ENCODE data around the gene JUND. TPM values are rescaled to one million over a fixed set of nuclear protein-coding genes. Genes with fewer than 3 reads are reported as not detected.
"Not testable (repeated sequence)": the region's sequence is repeated elsewhere in the genome, so short reads cannot be mapped to it uniquely, and the experiment has no call there.

JUND gene
- total RNA-seq: 100 to 1,000 TPM; 300 to 327 TPM
- polyA plus RNA-seq: 174 TPM

GRCh38 chr19:18281082-18282020 is at the start of gene JUND:
Gene JUND (minus strand): TSS chr19:18281622. CDS start chr19:18281484, 138 bp downstream.
- Mint-ChIP-seq H3K27me3 (peaks cover 0 to 42% of the 10 kb centered on the region in 2 donors), H3K9me3 (peaks cover 0 to 11% (median 7%) of the 10 kb centered on the region in 5 donors), H3K36me3 (peaks cover 7 to 35% (median 7%) of the 10 kb centered on the region in 3 donors), H3K4me3 (peak within 1 kb of the TSS; percentile 89 to 98 (median 98)), H3K4me1 (peaks cover 38 to 56% (median 49%) of the 10 kb centered on the region in 3 donors), H3K27ac (peak within 1 kb of the TSS; percentile 95 to 99 (median 98))
- Histone ChIP-seq H3K4me1 (ENCODE audit: insufficient read depth, low read length) (peaks cover 41% of the 10 kb centered on the region), H3K36me3 (ENCODE audit: insufficient read depth, low read length) (peaks cover 14% of the 10 kb centered on the region), H3K4me3 (ENCODE audit: low read length) (peak within 1 kb of the TSS; percentile 98), H3K27ac (ENCODE audit: low read depth, low read length) (peak within 1 kb of the TSS; percentile 100), H3K9me3 (ENCODE audit: low read length) (no peaks in the 10 kb centered on the region), H3K27me3 (ENCODE audit: insufficient read depth, low read length, poor library complexity, severe bottlenecking) (no peaks in the 10 kb centered on the region)
- CTCF ChIA-PET: interaction anchor here (1.0 to 15.5 kb wide), 14 partner anchors 8 to 137 kb away, joined by 3 to 436 read pairs (median 20); partner anchors contain the start of genes LSM4, MPV17L2, PGPEP1 and SSBP4
- POLR2A ChIA-PET: interaction anchor here (0.5 to 6.5 kb wide), 35 partner anchors 10 to 973 kb away, joined by 3 to 283 read pairs (median 6); partner anchors contain the start of genes COPE, DDX49, ELL and KXD1
- peak; percentile 97 to 99 (median 99) for DNase-seq

GRCh38 chr19:18330868-18331267 is 49.4 kb upstream of the JUND start:
- no peaks in the 10 kb centered on the region for H3K9me3 Mint-ChIP-seq
- ChIA-PET CTCF (interaction anchor here (1.6 to 18.4 kb wide), 3 partner anchors 55 to 139 kb away, joined by 4 to 436 read pairs (median 15); partner anchors contain the start of genes IQCN and JUND), POLR2A (interaction anchor here (0.5 to 7.4 kb wide), 3 partner anchors 51 to 227 kb away, joined by 3 to 118 read pairs (median 4); partner anchors contain the start of gene JUND)
- H3K27ac Mint-ChIP-seq: no peak overlapping the region
- H3K4me3 ChIP-seq (ENCODE audit: low read length): no peak overlapping the region
- no peaks in the 10 kb centered on the region for H3K36me3 ChIP-seq (ENCODE audit: insufficient read depth, low read length)
- no peak for DNase-seq
- no peaks in the 10 kb centered on the region for H3K27me3 ChIP-seq (ENCODE audit: insufficient read depth, low read length, poor library complexity, severe bottlenecking)
- H3K4me1 ChIP-seq (ENCODE audit: insufficient read depth, low read length): peaks cover 10% of the 10 kb centered on the region
- peaks cover 0 to 3% of the 10 kb centered on the region in 2 donors for H3K27me3 Mint-ChIP-seq
- no peak overlapping the region for H3K27ac ChIP-seq (ENCODE audit: low read depth, low read length)
- H3K36me3 Mint-ChIP-seq: no peaks in the 10 kb centered on the region
- H3K4me3 Mint-ChIP-seq: no peak overlapping the region
- no peaks in the 10 kb centered on the region for H3K9me3 ChIP-seq (ENCODE audit: low read length)
- peaks cover 10 to 13% (median 11%) of the 10 kb centered on the region in 3 donors for H3K4me1 Mint-ChIP-seq

- H3K9me3 Mint-ChIP-seq: no peaks in the 10 kb centered on the region
- H3K4me3 Mint-ChIP-seq: peak overlapping the region in 3 of 7 donors; percentile 60 to 71 (median 69)
- H3K36me3 Mint-ChIP-seq: no peaks in the 10 kb centered on the region
- no peak for DNase-seq
- Histone ChIP-seq H3K36me3 (ENCODE audit: insufficient read depth, low read length) (no peaks in the 10 kb centered on the region), H3K27me3 (ENCODE audit: insufficient read depth, low read length, poor library complexity, severe bottlenecking) (no peaks in the 10 kb centered on the region), H3K9me3 (ENCODE audit: low read length) (no peaks in the 10 kb centered on the region), H3K4me1 (ENCODE audit: insufficient read depth, low read length) (peaks cover 11% of the 10 kb centered on the region), H3K27ac (ENCODE audit: low read depth, low read length) (peak overlapping the region; percentile 1), H3K4me3 (ENCODE audit: low read length) (no peak overlapping the region)
- H3K27me3 Mint-ChIP-seq: peaks cover 0 to 3% of the 10 kb centered on the region in 2 donors
- CTCF ChIA-PET: interaction anchor here (0.8 to 18.4 kb wide), 21 partner anchors 9 to 210 kb away, joined by 3 to 436 read pairs (median 4); partner anchors contain the start of genes IQCN, JUND, RAB3A and SSBP4
- POLR2A ChIA-PET: interaction anchor here (0.6 to 7.4 kb wide), 6 partner anchors 21 to 382 kb away, joined by 3 to 118 read pairs (median 6); partner anchors contain the start of gene JUND
- peaks cover 10 to 14% (median 11%) of the 10 kb centered on the region in 3 donors for H3K4me1 Mint-ChIP-seq
- peak overlapping the region in 1 of 8 donors; percentile 47 for H3K27ac Mint-ChIP-seq
Measured at GRCh38 chr19:18329035-18329376, 47.6 kb upstream of the JUND start.

GRCh38 chr19:18328340-18329034 is 47.1 kb upstream of the JUND start:
- CTCF ChIA-PET: interaction anchor here (0.8 to 18.4 kb wide), 22 partner anchors 8 to 218 kb away, joined by 3 to 436 read pairs (median 4); partner anchors contain the start of genes IQCN, JUND, RAB3A and SSBP4

GRCh38 chr19:18326772-18327171 is 45.4 kb upstream of the JUND start:
- Histone ChIP-seq H3K27me3 (ENCODE audit: insufficient read depth, low read length, poor library complexity, severe bottlenecking) (no peaks in the 10 kb centered on the region), H3K4me1 (ENCODE audit: insufficient read depth, low read length) (peaks cover 28% of the 10 kb centered on the region), H3K9me3 (ENCODE audit: low read length) (no peaks in the 10 kb centered on the region), H3K4me3 (ENCODE audit: low read length) (no peak overlapping the region), H3K27ac (ENCODE audit: low read depth, low read length) (no peak overlapping the region), H3K36me3 (ENCODE audit: insufficient read depth, low read length) (no peaks in the 10 kb centered on the region)
- H3K4me3 Mint-ChIP-seq: no peak overlapping the region
- POLR2A ChIA-PET: interaction anchor here (7.4 kb wide), 1 partner anchor 47 kb away, joined by 118 read pairs; the partner anchor contains the start of gene JUND
- CTCF ChIA-PET: interaction anchor here (1.0 to 18.4 kb wide), 4 partner anchors 51 to 135 kb away, joined by 3 to 436 read pairs (median 10); partner anchors contain the start of genes IQCN and JUND
- H3K27ac Mint-ChIP-seq: peak overlapping the region in 1 of 8 donors; percentile 9
- H3K36me3 Mint-ChIP-seq: no peaks in the 10 kb centered on the region
- peaks cover 28 to 34% (median 29%) of the 10 kb centered on the region in 3 donors for H3K4me1 Mint-ChIP-seq
- H3K9me3 Mint-ChIP-seq: no peaks in the 10 kb centered on the region
- DNase-seq: no peak
- H3K27me3 Mint-ChIP-seq: peaks cover 0 to 3% of the 10 kb centered on the region in 2 donors

More at GRCh38 chr19:18328340-18329034, 47.1 kb upstream of the JUND start:
- peak overlapping the region in 7 of 8 donors; percentile 6 to 61 (median 42) for H3K27ac Mint-ChIP-seq
- peak; percentile 73 to 92 (median 86) for DNase-seq
- peaks cover 0 to 3% of the 10 kb centered on the region in 2 donors for H3K27me3 Mint-ChIP-seq
- peaks cover 15 to 19% (median 16%) of the 10 kb centered on the region in 3 donors for H3K4me1 Mint-ChIP-seq
- H3K9me3 Mint-ChIP-seq: no peaks in the 10 kb centered on the region
- H3K36me3 ChIP-seq (ENCODE audit: insufficient read depth, low read length): no peaks in the 10 kb centered on the region
- H3K4me1 ChIP-seq (ENCODE audit: insufficient read depth, low read length): peaks cover 16% of the 10 kb centered on the region
- no peaks in the 10 kb centered on the region for H3K36me3 Mint-ChIP-seq
- no peaks in the 10 kb centered on the region for H3K9me3 ChIP-seq (ENCODE audit: low read length)
- no peaks in the 10 kb centered on the region for H3K27me3 ChIP-seq (ENCODE audit: insufficient read depth, low read length, poor library complexity, severe bottlenecking)
- peak overlapping the region; percentile 60 to 79 (median 69) for H3K4me3 Mint-ChIP-seq
- peak overlapping the region; percentile 50 for H3K4me3 ChIP-seq (ENCODE audit: low read length)
- POLR2A ChIA-PET: interaction anchor here (0.6 to 7.4 kb wide), 6 partner anchors 20 to 381 kb away, joined by 3 to 118 read pairs (median 6); partner anchors contain the start of gene JUND
- H3K27ac ChIP-seq (ENCODE audit: low read depth, low read length): peak overlapping the region; percentile 1

- not testable (repeated sequence) for DNase-seq; H3K4me3 ChIP-seq (ENCODE audit: low read length); H3K27ac ChIP-seq (ENCODE audit: low read depth, low read length); H3K9me3 Mint-ChIP-seq; H3K27me3 Mint-ChIP-seq; H3K36me3 ChIP-seq (ENCODE audit: insufficient read depth, low read length); H3K9me3 ChIP-seq (ENCODE audit: low read length); H3K27me3 ChIP-seq (ENCODE audit: insufficient read depth, low read length, poor library complexity, severe bottlenecking); H3K36me3 Mint-ChIP-seq
- CTCF ChIA-PET: interaction anchor here (2.0 to 18.4 kb wide), 2 partner anchors 8 to 48 kb away, joined by 9 to 436 read pairs; partner anchors contain the start of genes IQCN and JUND
- POLR2A ChIA-PET: interaction anchor here (0.7 to 7.4 kb wide), 2 partner anchors 45 to 122 kb away, joined by 3 to 118 read pairs; partner anchors contain the start of gene JUND
- H3K27ac Mint-ChIP-seq: peak overlapping the region in 5 of 8 donors; percentile 57 to 98 (median 97)
- H3K4me1 ChIP-seq (ENCODE audit: insufficient read depth, low read length): peaks cover 52% of the 10 kb centered on the region
- H3K4me3 Mint-ChIP-seq: peak overlapping the region in 1 of 7 donors; percentile 88
- peaks cover 42 to 56% (median 52%) of the 10 kb centered on the region in 3 donors for H3K4me1 Mint-ChIP-seq
Measured at GRCh38 chr19:18324373-18324731, 42.9 kb upstream of the JUND start.

All from CD8-positive, alpha-beta memory T cell (primary cell).